ENCODE measurements around the gene TTC34.

GRCh38 chr1:2781627-2782026, 19.9 kb downstream of the TTC34 start:
- TF ChIP-seq CTCF (IDR thresholded peaks at IDR 0.05 in 2 of 3, conservative IDR thresholded peaks at IDR 0.05 in 1 of 3; ENCODE audit: control insufficient read depth in 2 of 3, extremely low read depth in 1 of 3, insufficient read depth in 1 of 3, low read depth in 3 of 3, low read length in 3 of 3) (no peak), JUNB (IDR thresholded peaks at IDR 0.05) (no peak), HDGF (IDR thresholded peaks at IDR 0.05) (no peak), PAX5 (IDR thresholded peaks at IDR 0.05; ENCODE audit: borderline replicate concordance, low read depth, low read length) (no peak)

Data from GM12878 (cell line).